ENCODE measurements around the gene C10orf105. TPM values are rescaled to one million over a fixed set of nuclear protein-coding genes. Genes with fewer than 3 reads are reported as not detected.
A peak's percentile ranks its signal among the peaks of the same experiment; 100 is the strongest.

The C10orf105 gene
- total and polyA plus RNA-seq, 4 experiments from 2014 or later = 0.07 to 0.12 (median 0.09) TPM

DNA sequence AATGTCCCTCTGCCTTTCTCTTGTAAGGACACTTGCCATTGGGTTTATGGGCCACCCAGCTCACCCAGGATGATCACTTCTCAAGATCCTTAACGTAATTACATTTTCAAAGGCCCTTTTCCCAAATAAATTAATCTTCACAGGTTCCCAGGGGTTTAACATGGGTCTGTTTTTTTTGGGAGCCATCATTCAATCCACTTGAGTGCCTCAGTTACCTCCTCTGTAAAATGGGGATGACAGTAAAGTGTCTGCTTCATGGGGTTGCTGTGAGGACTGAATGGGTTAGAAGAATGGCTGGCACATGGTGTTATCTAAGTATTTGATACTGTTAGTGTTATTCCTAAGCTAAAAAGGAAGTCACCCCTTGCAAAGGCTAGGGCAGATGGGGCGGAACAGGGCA, 7.4 kb downstream of the C10orf105 start:
- Mint-ChIP-seq H3K9me3 (no peaks in the 10 kb centered on the region), H3K36me3 (no peaks in the 10 kb centered on the region), H3K27me3 (no peaks in the 10 kb centered on the region), H3K4me3 (peak overlapping the region in 4 of 8 donors; percentile 7 to 81 (median 41)), H3K4me1 (peaks cover 41 to 85% (median 65%) of the 10 kb centered on the region in 4 donors), H3K27ac (peak overlapping the region; percentile 86 to 99 (median 98))
- intact Hi-C loops (cut with micrococcal nuclease) = no loop called here
- H3K4me3 ChIP-seq (ENCODE audit: low read length in 2 of 2) = no peak overlapping the region
- no peaks in the 10 kb centered on the region for H3K9me3 ChIP-seq (ENCODE audit: control insufficient read depth in 1 of 2, low read length in 2 of 2)
- POLR2A ChIA-PET (ENCODE audit: partially characterized antibody) = interaction anchor here (0.6 to 35.3 kb wide), 6 partner anchors 13 to 61 kb away, joined by 3 to 1191 read pairs (median 47); partner anchors contain the start of gene VSIR
- H3K4me1 ChIP-seq (ENCODE audit: insufficient read depth, low read length) = peaks cover 66% of the 10 kb centered on the region
- no peaks in the 10 kb centered on the region for H3K27me3 ChIP-seq (ENCODE audit: insufficient read depth, low read length)
- no peaks in the 10 kb centered on the region for H3K36me3 ChIP-seq (ENCODE audit: insufficient read depth, low read length)
- DNase-seq = no peak
- H3K27ac ChIP-seq (ENCODE audit: low read depth, low read length) = peak overlapping the region; percentile 69
- CTCF ChIA-PET (ENCODE audit: partially characterized antibody) = interaction anchor here (0.8 to 16.2 kb wide), 7 partner anchors 15 to 62 kb away, joined by 3 to 177 read pairs (median 4); partner anchors contain the start of gene VSIR

DNA sequence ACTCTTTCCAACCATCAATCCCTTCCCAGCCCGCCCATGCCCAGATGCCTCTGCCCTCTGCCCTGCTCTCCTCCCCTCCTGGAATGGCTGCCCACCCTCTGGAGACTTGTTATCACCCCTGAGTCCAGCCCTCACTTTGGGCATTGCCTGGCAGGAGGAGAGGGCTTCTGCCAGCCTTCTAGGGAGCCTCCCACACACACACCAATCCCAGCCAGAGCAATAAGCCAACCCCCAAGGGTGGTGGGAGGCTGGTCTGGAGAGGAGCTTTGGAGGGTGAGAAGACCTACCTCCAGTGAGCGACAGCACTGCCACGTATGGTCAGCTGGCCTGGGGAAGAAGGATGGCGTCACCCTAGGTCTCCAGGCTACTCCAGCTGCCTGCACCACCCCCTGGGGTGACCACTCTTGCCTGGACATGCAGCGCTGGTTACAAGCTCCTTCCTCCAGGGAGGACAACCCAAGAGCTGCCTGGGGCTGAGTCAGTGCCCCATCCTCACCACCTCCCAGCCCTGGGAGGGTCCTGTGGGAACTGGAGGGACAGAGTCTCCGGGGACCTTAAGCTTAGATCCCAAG, 8.4 kb downstream of the C10orf105 start:
- H3K9me3 ChIP-seq (ENCODE audit: control insufficient read depth in 1 of 2, low read length in 2 of 2) = no peaks in the 10 kb centered on the region
- intact Hi-C loops (cut with micrococcal nuclease) = no loop called here
- Mint-ChIP-seq H3K36me3 (no peaks in the 10 kb centered on the region), H3K4me1 (peaks cover 41 to 77% (median 61%) of the 10 kb centered on the region in 4 donors), H3K27ac (peak overlapping the region; percentile 70 to 99 (median 98)), H3K27me3 (no peaks in the 10 kb centered on the region), H3K4me3 (no peak overlapping the region), H3K9me3 (no peaks in the 10 kb centered on the region)
- no peaks in the 10 kb centered on the region for H3K27me3 ChIP-seq (ENCODE audit: insufficient read depth, low read length)
- H3K27ac ChIP-seq (ENCODE audit: low read depth, low read length) = no peak overlapping the region
- peaks cover 56% of the 10 kb centered on the region for H3K4me1 ChIP-seq (ENCODE audit: insufficient read depth, low read length)
- ChIA-PET POLR2A (ENCODE audit: partially characterized antibody) (interaction anchor here (4.9 to 35.3 kb wide), 4 partner anchors 16 to 62 kb away, joined by 32 to 1191 read pairs (median 129); partner anchors contain the start of gene VSIR), CTCF (ENCODE audit: partially characterized antibody) (interaction anchor here (0.8 to 16.2 kb wide), 7 partner anchors 15 to 63 kb away, joined by 3 to 177 read pairs (median 8); partner anchors contain the start of gene VSIR)
- no peak overlapping the region for H3K4me3 ChIP-seq (ENCODE audit: low read length in 2 of 2)
- H3K36me3 ChIP-seq (ENCODE audit: insufficient read depth, low read length) = no peaks in the 10 kb centered on the region
- DNase-seq = peak in 1 of 5 donors; percentile 19

DNA sequence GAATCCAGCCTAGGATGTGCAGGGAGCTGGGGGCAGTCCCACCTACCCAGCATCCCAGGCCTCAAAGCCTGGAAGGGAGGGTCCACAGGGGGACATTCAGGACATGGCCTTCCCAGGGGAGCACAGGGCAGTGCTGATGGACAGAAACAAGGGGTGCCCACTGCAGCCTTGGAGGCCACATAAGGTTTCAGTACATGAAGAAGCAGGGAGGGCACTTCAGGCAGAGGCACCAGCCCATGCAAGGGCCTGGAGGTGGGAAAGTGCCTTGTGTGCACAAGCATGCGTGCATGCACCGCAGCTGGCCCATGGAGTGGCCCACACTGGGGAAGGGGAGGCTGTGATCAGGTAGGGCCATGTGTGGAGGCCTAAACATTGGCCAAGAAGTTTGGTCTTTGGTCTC, 9.1 kb downstream of the C10orf105 start:
- peak in 1 of 5 donors; percentile 25 for DNase-seq
- Mint-ChIP-seq H3K4me3 (no peak overlapping the region), H3K4me1 (peaks cover 37 to 70% (median 56%) of the 10 kb centered on the region in 4 donors), H3K27me3 (no peaks in the 10 kb centered on the region), H3K36me3 (no peaks in the 10 kb centered on the region), H3K27ac (peak overlapping the region in 6 of 7 donors; percentile 64 to 99 (median 82)), H3K9me3 (no peaks in the 10 kb centered on the region)
- Histone ChIP-seq H3K27ac (ENCODE audit: low read depth, low read length) (no peak overlapping the region), H3K36me3 (ENCODE audit: insufficient read depth, low read length) (no peaks in the 10 kb centered on the region), H3K4me3 (ENCODE audit: low read length in 2 of 2) (no peak overlapping the region), H3K27me3 (ENCODE audit: insufficient read depth, low read length) (no peaks in the 10 kb centered on the region), H3K4me1 (ENCODE audit: insufficient read depth, low read length) (peaks cover 49% of the 10 kb centered on the region), H3K9me3 (ENCODE audit: control insufficient read depth in 1 of 2, low read length in 2 of 2) (no peaks in the 10 kb centered on the region)
- POLR2A ChIA-PET (ENCODE audit: partially characterized antibody) = interaction anchor here (0.9 to 35.3 kb wide), 5 partner anchors 16 to 62 kb away, joined by 3 to 1191 read pairs (median 62); partner anchors contain the start of gene VSIR
- CTCF ChIA-PET (ENCODE audit: partially characterized antibody) = interaction anchor here (1.5 to 21.0 kb wide), 6 partner anchors 15 to 59 kb away, joined by 4 to 379 read pairs (median 85); partner anchors contain the start of gene VSIR
- intact Hi-C loops (cut with micrococcal nuclease) = no loop called here

DNA sequence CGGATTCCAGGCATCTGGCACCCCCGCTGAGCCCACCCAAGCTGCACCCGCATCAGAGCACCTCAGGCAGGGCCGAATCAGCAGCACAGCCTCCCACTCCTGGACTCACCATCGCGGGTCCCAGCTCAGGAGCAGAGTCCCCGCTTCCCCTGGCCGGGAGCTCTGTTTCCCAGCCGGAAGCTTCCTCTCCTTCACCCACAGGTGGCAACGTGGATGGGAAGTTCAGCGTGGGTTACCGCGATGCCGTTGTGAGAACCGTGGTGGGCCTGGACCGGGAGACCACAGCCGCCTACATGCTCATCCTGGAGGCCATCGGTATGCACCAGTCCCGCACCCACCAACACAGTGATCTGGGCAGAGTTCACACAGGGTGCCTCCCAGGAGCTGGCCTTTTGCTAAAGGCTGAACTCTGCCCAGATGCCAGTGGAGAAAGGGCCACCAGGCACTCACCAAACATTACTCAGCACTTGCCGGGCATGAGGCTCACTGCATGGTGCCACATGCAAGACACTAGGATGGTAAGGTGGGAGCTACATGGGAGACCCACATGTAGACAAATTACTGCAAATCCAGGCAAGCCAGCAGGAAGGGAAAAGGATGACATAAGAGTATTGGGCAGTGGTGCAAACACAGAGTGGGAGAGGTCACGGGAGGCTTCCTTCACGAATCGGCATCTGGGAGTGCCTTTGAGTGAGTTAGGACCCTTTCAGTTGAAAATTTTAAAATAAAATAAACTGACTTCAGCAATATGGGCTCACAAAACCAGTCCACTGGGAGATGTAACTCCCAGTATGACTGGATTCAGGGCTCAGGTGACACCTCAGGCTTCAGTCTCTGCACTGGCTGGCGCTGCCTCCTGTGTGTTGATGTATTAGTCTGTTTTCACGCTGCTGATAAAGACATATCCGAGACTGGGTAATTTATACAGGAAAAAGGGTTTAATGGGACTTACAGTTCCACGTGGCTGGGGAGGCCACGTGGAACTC, 10.4 kb downstream of the C10orf105 start:
- H3K36me3 Mint-ChIP-seq = no peaks in the 10 kb centered on the region
- no peak overlapping the region for H3K4me3 Mint-ChIP-seq
- peaks cover 33 to 58% (median 46%) of the 10 kb centered on the region in 4 donors for H3K4me1 Mint-ChIP-seq
- no peaks in the 10 kb centered on the region for H3K36me3 ChIP-seq (ENCODE audit: insufficient read depth, low read length)
- DNase-seq = peak in 1 of 5 donors; percentile 38
- H3K4me1 ChIP-seq (ENCODE audit: insufficient read depth, low read length) = peaks cover 36% of the 10 kb centered on the region
- CTCF ChIA-PET (ENCODE audit: partially characterized antibody) = interaction anchor here (0.8 to 21.0 kb wide), 24 partner anchors 8 to 401 kb away, joined by 3 to 379 read pairs (median 8); partner anchors contain the start of genes SLC29A3 and VSIR
- H3K9me3 Mint-ChIP-seq = no peaks in the 10 kb centered on the region
- H3K9me3 ChIP-seq (ENCODE audit: control insufficient read depth in 1 of 2, low read length in 2 of 2) = no peaks in the 10 kb centered on the region
- intact Hi-C loops (cut with micrococcal nuclease) = loop anchor here (1.0 to 2.0 kb wide), 2 partner anchors 325 to 394 kb away; no protein-coding TSS in a partner anchor
- H3K4me3 ChIP-seq (ENCODE audit: low read length in 2 of 2) = no peak overlapping the region
- H3K27me3 ChIP-seq (ENCODE audit: insufficient read depth, low read length) = no peaks in the 10 kb centered on the region
- POLR2A ChIA-PET (ENCODE audit: partially characterized antibody) = interaction anchor here (0.9 to 35.3 kb wide), 10 partner anchors 11 to 390 kb away, joined by 3 to 1191 read pairs (median 6); partner anchors contain the start of genes SLC29A3 and VSIR
- no peak overlapping the region for H3K27ac ChIP-seq (ENCODE audit: low read depth, low read length)
- H3K27me3 Mint-ChIP-seq = no peaks in the 10 kb centered on the region
- peak overlapping the region in 6 of 7 donors; percentile 10 to 84 (median 68) for H3K27ac Mint-ChIP-seq

DNA sequence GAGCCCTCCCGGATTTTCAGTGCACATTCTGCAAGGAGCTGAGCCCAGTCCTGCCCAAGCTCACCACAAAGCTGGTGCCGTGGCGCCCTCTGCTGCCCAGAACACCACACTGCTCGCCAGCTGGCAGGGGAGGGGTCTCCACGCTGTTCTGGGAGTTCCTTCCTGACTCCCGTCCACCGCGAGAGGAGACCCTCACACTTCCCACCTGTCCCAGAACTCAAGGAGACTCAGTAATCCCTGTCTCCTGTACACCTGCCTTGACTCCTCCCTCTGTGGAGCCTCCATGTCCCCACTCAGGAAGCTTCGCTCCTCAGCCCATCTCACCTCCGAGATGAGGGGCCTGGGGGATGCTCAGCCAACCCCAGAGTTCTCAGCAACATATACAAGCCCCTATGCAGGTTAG, 11.3 kb downstream of the C10orf105 start:
- Mint-ChIP-seq H3K36me3 (no peaks in the 10 kb centered on the region), H3K27me3 (no peaks in the 10 kb centered on the region), H3K4me3 (peak overlapping the region in 3 of 8 donors; percentile 25 to 34 (median 29)), H3K4me1 (peaks cover 27 to 49% (median 38%) of the 10 kb centered on the region in 4 donors), H3K27ac (peak overlapping the region in 4 of 7 donors; percentile 18 to 52 (median 20)), H3K9me3 (no peaks in the 10 kb centered on the region)
- DNase-seq = peak in 4 of 5 donors; percentile 51 to 66 (median 59)
- H3K36me3 ChIP-seq (ENCODE audit: insufficient read depth, low read length) = no peaks in the 10 kb centered on the region
- ChIA-PET POLR2A (ENCODE audit: partially characterized antibody) (interaction anchor here (0.7 to 35.3 kb wide), 11 partner anchors 10 to 389 kb away, joined by 3 to 1191 read pairs (median 8); partner anchors contain the start of genes SLC29A3 and VSIR), CTCF (ENCODE audit: partially characterized antibody) (interaction anchor here (0.6 to 21.0 kb wide), 40 partner anchors 9 to 400 kb away, joined by 3 to 379 read pairs (median 4); partner anchors contain the start of genes C10orf105, SLC29A3 and VSIR)
- H3K4me3 ChIP-seq (ENCODE audit: low read length in 2 of 2) = no peak overlapping the region
- peaks cover 27% of the 10 kb centered on the region for H3K4me1 ChIP-seq (ENCODE audit: insufficient read depth, low read length)
- intact Hi-C loops (cut with micrococcal nuclease) = loop anchor here (1.0 to 2.0 kb wide), 2 partner anchors 324 to 394 kb away; no protein-coding TSS in a partner anchor
- H3K27me3 ChIP-seq (ENCODE audit: insufficient read depth, low read length) = no peaks in the 10 kb centered on the region
- H3K9me3 ChIP-seq (ENCODE audit: control insufficient read depth in 1 of 2, low read length in 2 of 2) = no peaks in the 10 kb centered on the region
- H3K27ac ChIP-seq (ENCODE audit: low read depth, low read length) = no peak overlapping the region

DNA sequence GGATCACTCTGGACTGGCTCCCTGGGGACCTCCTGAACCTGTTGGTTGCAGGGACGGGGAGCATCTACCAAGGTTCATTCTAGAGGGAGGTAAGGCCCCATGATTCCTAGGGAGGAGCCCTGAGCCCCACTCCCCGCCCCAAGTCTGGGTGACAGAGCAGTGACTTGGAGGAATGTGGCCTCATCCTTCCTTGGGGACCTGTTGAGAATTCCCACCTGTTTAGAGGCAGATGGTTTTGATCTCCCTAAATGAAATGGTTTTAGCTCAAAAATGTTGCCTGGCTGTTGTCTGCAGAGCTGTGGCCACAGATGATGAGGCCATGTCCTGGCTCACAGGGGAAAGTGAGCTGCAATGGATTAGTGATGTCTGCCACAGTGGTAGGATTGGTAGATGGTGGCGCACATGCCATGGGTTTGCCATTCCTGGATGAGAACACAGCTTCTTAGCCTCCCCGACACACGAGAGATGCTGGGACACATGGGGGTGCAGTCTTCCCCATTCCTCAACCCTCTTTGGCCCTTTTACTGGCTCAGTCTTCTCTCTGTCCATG, 12.3 kb downstream of the C10orf105 start:
- CTCF ChIA-PET (ENCODE audit: partially characterized antibody) = interaction anchor here (0.8 to 21.0 kb wide), 30 partner anchors 10 to 395 kb away, joined by 3 to 379 read pairs (median 7); partner anchors contain the start of genes C10orf105, SLC29A3 and VSIR
- H3K27ac Mint-ChIP-seq = peak overlapping the region in 4 of 7 donors; percentile 21 to 82 (median 50)
- H3K4me1 Mint-ChIP-seq = peaks cover 18 to 39% (median 30%) of the 10 kb centered on the region in 4 donors
- H3K9me3 ChIP-seq (ENCODE audit: control insufficient read depth in 1 of 2, low read length in 2 of 2) = no peaks in the 10 kb centered on the region
- intact Hi-C loops (cut with micrococcal nuclease) = no loop called here
- POLR2A ChIA-PET (ENCODE audit: partially characterized antibody) = interaction anchor here (0.6 to 35.3 kb wide), 8 partner anchors 9 to 388 kb away, joined by 3 to 1191 read pairs (median 10); partner anchors contain the start of genes SLC29A3 and VSIR
- no peaks in the 10 kb centered on the region for H3K9me3 Mint-ChIP-seq
- H3K4me3 ChIP-seq (ENCODE audit: low read length in 2 of 2) = no peak overlapping the region
- H3K4me3 Mint-ChIP-seq = no peak overlapping the region
- no peaks in the 10 kb centered on the region for H3K27me3 ChIP-seq (ENCODE audit: insufficient read depth, low read length)
- no peaks in the 10 kb centered on the region for H3K27me3 Mint-ChIP-seq
- no peak overlapping the region for H3K27ac ChIP-seq (ENCODE audit: low read depth, low read length)
- DNase-seq = no peak
- H3K36me3 ChIP-seq (ENCODE audit: insufficient read depth, low read length) = no peaks in the 10 kb centered on the region
- H3K36me3 Mint-ChIP-seq = no peaks in the 10 kb centered on the region
- peaks cover 17% of the 10 kb centered on the region for H3K4me1 ChIP-seq (ENCODE audit: insufficient read depth, low read length)
